ENCODE results near the gene ASCL4.

GRCh38 chr12:107778383-107779025 lies 4.0 kb downstream of the ASCL4 start:
- no peak for TF ChIP-seq CTCF (IDR thresholded peaks at IDR 0.05; ENCODE audit: low read depth, low read length, poor library complexity, severe bottlenecking)
- no peak for TF ChIP-seq EZH2phosphoT487 (IDR thresholded peaks at IDR 0.05; ENCODE audit: borderline replicate concordance, low read length)

Measured in DOHH2 (cell line).